ENCODE measurements around the gene TAC4.

TAC4 gene

DNA sequence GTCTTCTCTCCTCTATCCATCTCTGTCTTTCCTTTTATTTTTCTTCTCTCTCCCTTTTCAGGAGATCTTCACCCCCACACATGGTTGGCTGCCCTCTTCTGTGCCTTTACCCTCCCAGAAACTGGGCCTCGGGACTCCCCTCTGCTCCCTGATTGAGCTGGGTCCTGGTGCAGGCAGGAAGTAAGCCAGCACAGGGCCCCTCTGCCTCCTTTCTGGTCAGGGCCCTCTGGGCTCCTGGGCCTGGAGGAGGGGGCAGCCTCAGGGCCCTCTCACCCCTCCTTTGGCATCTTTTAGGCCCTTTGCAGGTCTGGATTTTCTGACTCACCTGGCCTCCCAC, 21.1 kb upstream of the TAC4 start:
- Histone ChIP-seq H3K9me2 (replicated peaks; ENCODE audit: insufficient read depth, low read length) (no peaks in the 10 kb centered on the region), H3K36me3 (ENCODE audit: low read length) (no peaks in the 10 kb centered on the region), H3K9ac (ENCODE audit: low read length) (no peak overlapping the region), H3F3A (ENCODE audit: insufficient read depth) (no peaks in the 10 kb centered on the region), H3K79me2 (ENCODE audit: insufficient read depth, low read length) (no peaks in the 10 kb centered on the region), H3K4me3 (ENCODE audit: insufficient read depth, low read length, poor library complexity, severe bottlenecking) (no peak overlapping the region), H3K4me2 (ENCODE audit: low read depth, low read length, poor library complexity, severe bottlenecking) (no peak overlapping the region), H2AFZ (ENCODE audit: low read depth, low read length, severe bottlenecking) (no peak overlapping the region), H3K27ac (ENCODE audit: low read depth, low read length) (no peak overlapping the region), H3K27me3 (ENCODE audit: low read length) (no peaks in the 10 kb centered on the region), H3K9me3 (ENCODE audit: insufficient read depth, low read length) (no peaks in the 10 kb centered on the region), H4K20me1 (ENCODE audit: low read depth, low read length) (no peaks in the 10 kb centered on the region)
- no peak for TF ChIP-seq EZH2phosphoT487 (conservative IDR thresholded peaks at IDR 0.05; ENCODE audit: low read length)
- TF ChIP-seq, protein P1, sequence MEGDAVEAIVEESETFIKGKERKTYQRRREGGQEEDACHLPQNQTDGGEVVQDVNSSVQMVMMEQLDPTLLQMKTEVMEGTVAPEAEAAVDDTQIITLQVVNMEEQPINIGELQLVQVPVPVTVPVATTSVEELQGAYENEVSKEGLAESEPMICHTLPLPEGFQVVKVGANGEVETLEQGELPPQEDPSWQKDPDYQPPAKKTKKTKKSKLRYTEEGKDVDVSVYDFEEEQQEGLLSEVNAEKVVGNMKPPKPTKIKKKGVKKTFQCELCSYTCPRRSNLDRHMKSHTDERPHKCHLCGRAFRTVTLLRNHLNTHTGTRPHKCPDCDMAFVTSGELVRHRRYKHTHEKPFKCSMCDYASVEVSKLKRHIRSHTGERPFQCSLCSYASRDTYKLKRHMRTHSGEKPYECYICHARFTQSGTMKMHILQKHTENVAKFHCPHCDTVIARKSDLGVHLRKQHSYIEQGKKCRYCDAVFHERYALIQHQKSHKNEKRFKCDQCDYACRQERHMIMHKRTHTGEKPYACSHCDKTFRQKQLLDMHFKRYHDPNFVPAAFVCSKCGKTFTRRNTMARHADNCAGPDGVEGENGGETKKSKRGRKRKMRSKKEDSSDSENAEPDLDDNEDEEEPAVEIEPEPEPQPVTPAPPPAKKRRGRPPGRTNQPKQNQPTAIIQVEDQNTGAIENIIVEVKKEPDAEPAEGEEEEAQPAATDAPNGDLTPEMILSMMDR (IDR thresholded peaks at IDR 0.05; ENCODE audit: insufficient read depth, low read length, poor library complexity, severe bottlenecking): no peak

DNA sequence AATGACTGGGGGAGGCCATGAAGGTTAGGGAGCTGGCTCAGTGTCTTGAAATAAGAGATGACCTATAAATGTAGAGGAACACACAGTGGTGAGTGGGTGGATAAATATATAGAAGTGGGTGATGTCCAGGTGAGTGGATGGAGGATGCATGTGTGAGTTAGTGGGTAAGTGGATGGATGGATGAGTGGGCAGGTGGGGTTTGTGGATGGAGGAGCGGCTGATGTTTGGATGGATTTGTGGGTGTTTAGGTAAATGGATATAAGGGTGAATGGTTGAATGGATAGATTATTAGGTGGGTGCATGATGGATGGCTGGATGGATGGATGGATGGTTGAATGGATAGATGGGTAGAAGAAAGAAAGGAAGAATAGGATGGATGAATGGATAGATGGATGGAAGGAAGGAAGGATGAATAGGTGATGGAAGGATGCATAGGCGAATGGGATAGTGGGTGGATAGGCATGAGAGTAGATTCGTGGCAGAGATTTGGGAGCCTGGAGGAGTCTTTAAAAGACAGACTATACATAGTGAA, 19.1 kb upstream of the TAC4 start:
- Histone ChIP-seq H3K79me2 (ENCODE audit: insufficient read depth, low read length) (no peaks in the 10 kb centered on the region), H3K27ac (ENCODE audit: low read depth, low read length) (no peak overlapping the region), H3K36me3 (ENCODE audit: low read length) (no peaks in the 10 kb centered on the region), H3K9me2 (replicated peaks; ENCODE audit: insufficient read depth, low read length) (no peaks in the 10 kb centered on the region), H3K27me3 (ENCODE audit: low read length) (no peaks in the 10 kb centered on the region), H3K4me3 (ENCODE audit: insufficient read depth, low read length, poor library complexity, severe bottlenecking) (no peak overlapping the region), H2AFZ (ENCODE audit: low read depth, low read length, severe bottlenecking) (no peak overlapping the region), H3F3A (ENCODE audit: insufficient read depth) (no peaks in the 10 kb centered on the region), H3K9me3 (ENCODE audit: insufficient read depth, low read length) (no peaks in the 10 kb centered on the region), H3K4me2 (ENCODE audit: low read depth, low read length, poor library complexity, severe bottlenecking) (no peak overlapping the region), H3K9ac (ENCODE audit: low read length) (no peak overlapping the region), H4K20me1 (ENCODE audit: low read depth, low read length) (no peaks in the 10 kb centered on the region)
- TF ChIP-seq EZH2phosphoT487 (conservative IDR thresholded peaks at IDR 0.05; ENCODE audit: low read length): no peak
- TF ChIP-seq, protein P1 (IDR thresholded peaks at IDR 0.05; ENCODE audit: insufficient read depth, low read length, poor library complexity, severe bottlenecking): no peak

DNA sequence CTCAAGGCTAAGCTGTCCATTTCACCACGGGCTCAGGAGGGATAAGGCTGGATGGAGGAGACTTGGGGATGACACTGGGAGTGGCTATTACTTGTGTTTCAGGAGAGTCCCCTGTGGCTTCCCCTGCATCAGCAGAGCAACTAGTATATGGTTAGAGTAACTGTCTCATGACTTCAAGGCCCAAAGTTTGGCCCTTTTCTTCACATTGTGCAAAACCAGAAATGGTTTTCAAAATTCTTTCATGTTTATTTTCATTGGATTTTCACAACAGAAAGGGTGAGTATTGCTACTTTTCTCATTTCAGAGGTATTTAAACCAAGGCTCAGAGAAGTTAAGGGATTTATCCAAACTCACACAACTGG, 18.1 kb upstream of the TAC4 start:
- Histone ChIP-seq H3K9me3 (ENCODE audit: insufficient read depth, low read length) (no peaks in the 10 kb centered on the region), H2AFZ (ENCODE audit: low read depth, low read length, severe bottlenecking) (no peak overlapping the region), H3K79me2 (ENCODE audit: insufficient read depth, low read length) (no peaks in the 10 kb centered on the region), H3K4me3 (ENCODE audit: insufficient read depth, low read length, poor library complexity, severe bottlenecking) (no peak overlapping the region), H4K20me1 (ENCODE audit: low read depth, low read length) (no peaks in the 10 kb centered on the region), H3K9ac (ENCODE audit: low read length) (no peak overlapping the region), H3K36me3 (ENCODE audit: low read length) (no peaks in the 10 kb centered on the region), H3K4me2 (ENCODE audit: low read depth, low read length, poor library complexity, severe bottlenecking) (no peak overlapping the region), H3K27ac (ENCODE audit: low read depth, low read length) (no peak overlapping the region), H3F3A (ENCODE audit: insufficient read depth) (no peaks in the 10 kb centered on the region), H3K9me2 (replicated peaks; ENCODE audit: insufficient read depth, low read length) (no peaks in the 10 kb centered on the region), H3K27me3 (ENCODE audit: low read length) (no peaks in the 10 kb centered on the region)
- TF ChIP-seq, protein P1 (IDR thresholded peaks at IDR 0.05; ENCODE audit: insufficient read depth, low read length, poor library complexity, severe bottlenecking): no peak
- no peak for TF ChIP-seq EZH2phosphoT487 (conservative IDR thresholded peaks at IDR 0.05; ENCODE audit: low read length)

Data from SU-DHL-6 (cell line).